ENCODE measurements around the gene KRT81. TPM values are rescaled to one million over a fixed set of nuclear protein-coding genes. Genes with fewer than 3 reads are reported as not detected.

The KRT81 gene
- total RNA-seq, 1 experiment from 2014 or later: 3.3 TPM

DNA sequence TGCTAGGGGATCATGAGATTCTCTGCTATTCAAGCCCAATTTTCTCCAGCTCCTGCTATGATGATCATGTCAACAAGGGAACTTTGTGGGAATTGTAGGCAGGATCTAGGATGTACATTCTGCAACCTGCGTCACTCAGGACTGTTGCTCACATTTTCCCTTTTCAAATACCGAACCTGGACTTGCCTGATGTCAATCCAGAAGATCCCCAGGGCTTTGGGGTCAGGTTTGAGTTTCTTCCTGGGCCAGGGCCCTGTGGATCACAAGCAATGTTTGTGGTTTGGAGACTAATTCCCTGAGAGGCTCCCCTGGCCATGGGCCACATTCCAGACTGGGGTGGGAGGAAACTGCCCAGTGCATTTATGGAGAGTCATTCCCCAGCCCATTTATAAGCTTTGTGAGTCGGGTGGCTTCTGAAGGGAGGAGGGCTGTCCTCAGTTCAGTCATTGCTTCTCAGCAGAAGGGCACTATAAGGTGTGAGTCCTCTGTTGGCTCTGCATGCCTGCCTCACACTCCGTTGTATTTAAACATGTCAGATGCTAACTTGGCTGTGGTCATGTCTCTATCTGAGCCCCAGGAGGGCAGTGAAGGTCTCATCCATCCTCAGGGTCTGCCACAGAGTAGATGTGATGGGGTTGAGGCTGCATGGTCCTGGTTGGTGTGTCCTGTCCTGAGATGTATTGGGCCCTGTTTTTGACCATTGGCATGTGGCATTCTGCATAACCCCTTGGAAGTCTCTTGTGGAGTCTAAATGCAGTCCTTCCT, 10.4 kb downstream of the KRT81 start:
- DNase-seq (ENCODE audit: low read depth): peak; percentile 99
- in situ Hi-C loops (cut with HindIII; ENCODE audit: low pct_unique_long_range_greater_than_20kb, low sequenced_read_pairs): loop anchor here (5.0 kb wide), 1 partner anchor 64 kb away; no protein-coding TSS in a partner anchor

DNA sequence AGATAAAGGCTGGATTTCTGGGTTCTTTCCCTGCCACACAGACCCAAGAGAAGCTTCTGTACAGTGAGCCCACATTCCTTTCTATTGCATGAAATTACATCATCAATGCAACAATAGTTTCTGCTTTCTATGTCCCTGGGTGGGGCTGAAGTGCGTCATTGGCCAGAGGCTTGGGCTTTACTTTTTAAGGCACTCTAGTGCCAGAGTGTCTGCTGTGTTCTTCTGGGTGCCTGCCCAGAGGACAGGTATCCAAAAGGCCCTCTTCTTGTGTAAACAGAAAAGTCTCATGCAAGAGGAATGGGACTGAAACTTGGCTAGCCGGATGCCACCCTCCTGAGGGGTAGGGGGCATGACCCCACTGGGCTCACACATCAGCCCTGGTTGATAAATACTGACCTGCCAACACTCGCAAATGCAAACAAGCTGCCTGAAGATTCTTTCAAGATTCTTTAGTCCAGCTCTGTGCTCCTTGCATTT, 11.0 kb downstream of the KRT81 start:
- in situ Hi-C loops (cut with HindIII; ENCODE audit: low pct_unique_long_range_greater_than_20kb, low sequenced_read_pairs): loop anchor here (5.0 kb wide), 1 partner anchor 63 kb away; no protein-coding TSS in a partner anchor
- DNase-seq (ENCODE audit: low read depth): peak; percentile 98

DNA sequence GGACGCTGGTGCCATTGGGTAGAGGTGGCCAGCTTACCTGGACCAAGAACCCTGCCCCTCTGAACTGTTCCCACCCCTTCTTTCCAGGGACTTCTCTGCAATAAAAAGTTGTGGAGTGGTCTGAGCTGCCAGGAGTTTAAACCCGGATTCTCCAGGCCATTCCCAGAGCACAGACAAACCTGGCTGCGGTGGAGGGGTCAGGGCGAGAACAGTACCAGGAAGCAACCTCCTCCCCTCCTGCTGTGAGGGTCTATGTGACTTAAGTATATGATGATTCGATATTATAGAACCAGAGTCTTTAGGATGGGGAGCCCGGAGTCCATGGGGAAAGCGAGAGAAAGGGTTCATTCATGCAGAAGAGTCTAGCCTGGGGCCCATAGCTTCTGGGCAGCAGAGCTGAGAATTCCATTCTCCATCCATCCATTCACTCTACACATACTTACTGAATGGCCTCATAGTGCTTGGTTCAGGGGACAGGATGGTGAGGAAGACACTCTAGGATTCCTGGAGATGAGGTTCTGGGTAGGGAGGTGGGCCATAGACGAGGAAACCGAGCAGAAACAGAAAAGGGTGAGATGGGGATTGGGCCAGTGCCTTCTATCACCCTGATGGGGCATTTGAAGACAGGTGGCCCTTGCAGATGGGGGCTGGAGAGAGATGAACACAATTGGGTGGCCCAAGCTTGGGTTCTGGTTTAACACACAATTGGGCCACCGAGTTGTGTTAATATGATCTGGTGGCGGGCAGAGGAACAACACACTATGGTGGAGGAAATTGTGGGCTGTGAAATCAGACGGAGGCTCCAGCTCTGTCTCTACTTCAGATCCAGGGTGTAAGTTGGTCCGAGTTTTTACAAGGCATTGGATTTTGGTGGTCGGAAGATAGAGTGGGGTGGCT, 11.7 kb downstream of the KRT81 start:
- peak; percentile 88 for DNase-seq (ENCODE audit: low read depth)
- in situ Hi-C loops (cut with HindIII; ENCODE audit: low pct_unique_long_range_greater_than_20kb, low sequenced_read_pairs): loop anchor here (5.0 kb wide), 1 partner anchor 62 kb away; no protein-coding TSS in a partner anchor

- in situ Hi-C loops (cut with HindIII; ENCODE audit: low pct_unique_long_range_greater_than_20kb, low sequenced_read_pairs): no loop called here
- DNase-seq (ENCODE audit: low read depth): peak; percentile 83
These were observed 12.5 kb downstream of the KRT81 start for GRCh38 chr12:52278575-52279421.

DNA sequence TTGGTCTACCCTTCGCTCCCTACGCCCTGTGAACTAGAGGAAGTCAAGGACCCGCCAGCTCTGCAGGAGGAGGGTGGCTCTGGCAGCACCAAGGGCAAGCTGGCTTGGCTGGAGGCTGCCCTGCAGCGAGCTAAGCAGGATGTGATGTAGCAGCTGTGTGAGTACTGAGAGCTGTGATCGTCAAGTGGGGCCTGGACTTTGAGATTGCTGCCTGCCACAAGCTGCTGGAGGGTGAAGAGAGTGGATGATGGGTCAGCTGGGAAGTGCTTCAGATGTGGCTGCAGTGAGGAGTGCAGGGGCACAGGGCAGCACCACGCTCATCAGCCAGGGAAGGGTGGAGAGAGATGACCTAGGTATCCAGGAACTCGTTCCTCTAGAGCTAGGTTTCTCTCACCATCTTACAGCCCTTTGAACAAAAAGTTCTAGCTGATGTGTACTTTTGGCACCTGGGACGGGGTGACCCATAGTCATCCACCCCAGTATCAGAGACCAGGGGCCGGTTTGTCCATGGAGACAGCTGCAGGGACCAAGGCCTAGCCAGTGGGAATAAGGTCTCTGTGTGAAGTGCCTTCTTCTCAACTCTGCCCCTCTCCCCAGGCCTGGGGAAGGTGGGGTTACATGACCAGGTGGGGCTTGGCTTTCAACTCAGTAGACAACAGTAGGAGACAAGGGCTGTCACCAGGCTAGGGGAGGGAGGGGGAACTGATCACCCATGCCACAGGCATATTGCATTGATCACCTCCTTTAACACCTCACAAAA, 13.7 kb downstream of the KRT81 start:
- in situ Hi-C loops (cut with HindIII; ENCODE audit: low pct_unique_long_range_greater_than_20kb, low sequenced_read_pairs): no loop called here
- no peak for DNase-seq (ENCODE audit: low read depth)

- in situ Hi-C loops (cut with HindIII; ENCODE audit: low pct_unique_long_range_greater_than_20kb, low sequenced_read_pairs): no loop called here
- DNase-seq (ENCODE audit: low read depth): no peak
These were observed 15.6 kb downstream of the KRT81 start for GRCh38 chr12:52275686-52276085.

- in situ Hi-C loops (cut with HindIII; ENCODE audit: low pct_unique_long_range_greater_than_20kb, low sequenced_read_pairs): no loop called here
- DNase-seq (ENCODE audit: low read depth): no peak
These were observed 16.7 kb downstream of the KRT81 start, which contains the start of gene KRT86 for GRCh38 chr12:52274521-52275120. Gene KRT86 (plus strand): TSS chr12:52274645. CDS start chr12:52301917, 27,272 bp downstream.

- DNase-seq (ENCODE audit: low read depth): no peak
- in situ Hi-C loops (cut with HindIII; ENCODE audit: low pct_unique_long_range_greater_than_20kb, low sequenced_read_pairs): no loop called here
These were observed 20.2 kb downstream of the KRT81 start for GRCh38 chr12:52271158-52271557.

- in situ Hi-C loops (cut with HindIII; ENCODE audit: low pct_unique_long_range_greater_than_20kb, low sequenced_read_pairs): no loop called here
These were observed 20.7 kb downstream of the KRT81 start for GRCh38 chr12:52270541-52271070.

GRCh38 chr12:52268212-52268611, 23.1 kb downstream of the KRT81 start:
- in situ Hi-C loops (cut with HindIII; ENCODE audit: low pct_unique_long_range_greater_than_20kb, low sequenced_read_pairs): no loop called here
- no peak for DNase-seq (ENCODE audit: low read depth)

More at GRCh38 chr12:52270541-52271070, 20.7 kb downstream of the KRT81 start:
- DNase-seq (ENCODE audit: low read depth): no peak

- in situ Hi-C loops (cut with HindIII; ENCODE audit: low pct_unique_long_range_greater_than_20kb, low sequenced_read_pairs): no loop called here
- no peak for DNase-seq (ENCODE audit: low read depth)
These were observed 23.6 kb downstream of the KRT81 start for GRCh38 chr12:52267699-52268098.

DNA sequence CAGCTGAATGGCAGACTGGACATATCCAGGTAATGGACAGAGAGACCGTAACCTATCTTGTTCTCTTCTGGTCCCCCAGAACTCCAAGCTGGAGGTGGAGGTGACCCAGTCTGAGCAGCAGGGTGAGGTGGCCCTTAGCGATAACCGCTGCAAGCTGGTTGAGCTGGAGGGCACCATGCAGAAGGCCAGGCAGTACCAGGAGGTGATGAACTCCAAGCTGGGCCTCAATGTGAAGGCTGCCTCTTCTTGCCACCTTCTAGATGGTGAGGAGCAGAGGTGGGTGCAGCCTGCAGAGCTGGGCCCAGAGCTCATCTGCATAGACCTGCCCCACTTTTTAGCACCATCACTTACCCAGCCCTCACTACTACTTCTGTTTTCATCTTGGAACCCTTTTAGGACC, 24.1 kb downstream of the KRT81 start:
- in situ Hi-C loops (cut with HindIII; ENCODE audit: low pct_unique_long_range_greater_than_20kb, low sequenced_read_pairs): no loop called here
- DNase-seq (ENCODE audit: low read depth): no peak

DNA sequence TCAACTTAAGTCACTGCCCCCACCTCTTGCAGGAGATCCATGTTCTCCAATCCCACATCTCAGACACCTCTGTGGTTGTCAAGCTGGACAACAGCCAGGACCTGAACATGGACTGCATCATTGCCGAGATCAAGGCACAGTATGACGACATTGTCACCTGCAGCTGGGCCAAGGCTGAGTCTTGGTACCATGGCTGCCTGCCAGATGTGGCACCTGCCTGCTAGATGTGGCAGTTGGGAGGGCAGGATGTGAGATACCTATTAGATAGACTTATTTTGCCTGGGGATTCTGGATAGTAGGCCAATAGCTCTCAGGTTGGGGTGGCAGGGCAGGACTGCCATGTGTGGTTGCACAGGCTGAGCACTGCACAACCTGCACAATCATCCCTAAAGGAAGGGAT, 24.8 kb downstream of the KRT81 start:
- in situ Hi-C loops (cut with HindIII; ENCODE audit: low pct_unique_long_range_greater_than_20kb, low sequenced_read_pairs): no loop called here
- no peak for DNase-seq (ENCODE audit: low read depth)

GRCh38 chr12:52264435-52264825, 26.9 kb downstream of the KRT81 start:
- in situ Hi-C loops (cut with HindIII; ENCODE audit: low pct_unique_long_range_greater_than_20kb, low sequenced_read_pairs): no loop called here
- no peak for DNase-seq (ENCODE audit: low read depth)

DNA sequence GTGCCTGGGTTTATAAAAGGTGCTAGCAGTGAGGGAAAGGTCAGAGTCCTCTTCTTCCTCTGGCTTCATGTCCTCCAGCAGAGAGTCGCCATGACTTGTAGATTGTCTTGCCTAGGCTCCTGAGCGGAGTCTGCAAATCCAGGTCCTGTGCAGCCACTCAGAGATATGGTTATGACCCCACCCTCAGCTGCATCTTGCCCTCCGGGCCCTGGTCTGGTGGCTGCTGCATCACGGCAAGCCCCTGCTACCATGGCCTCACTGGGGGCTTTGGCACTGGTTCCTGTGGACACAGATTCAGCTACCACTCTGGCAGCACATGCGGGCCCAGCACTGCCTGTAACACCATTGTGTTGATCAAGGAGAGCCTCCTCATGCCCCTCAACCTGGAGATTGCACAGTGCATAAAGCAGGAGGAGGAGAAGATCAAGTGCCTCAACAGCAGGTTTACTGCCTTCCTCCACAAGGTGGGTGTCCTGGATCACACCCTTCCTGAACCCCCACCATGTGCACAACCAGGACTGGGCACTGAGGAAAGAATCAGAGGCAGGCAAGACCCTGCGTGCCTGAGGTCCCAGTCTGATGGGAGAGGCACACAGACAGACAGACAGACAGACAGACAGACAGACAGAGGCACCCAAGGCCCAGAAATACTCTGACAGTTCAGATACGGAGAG, 27.4 kb downstream of the KRT81 start:
- in situ Hi-C loops (cut with HindIII; ENCODE audit: low pct_unique_long_range_greater_than_20kb, low sequenced_read_pairs): no loop called here
- DNase-seq (ENCODE audit: low read depth): no peak

GRCh38 chr12:52262286-52262685, 29.0 kb downstream of the KRT81 start:
- in situ Hi-C loops (cut with HindIII; ENCODE audit: low pct_unique_long_range_greater_than_20kb, low sequenced_read_pairs): no loop called here
- no peak for DNase-seq (ENCODE audit: low read depth)

DNA sequence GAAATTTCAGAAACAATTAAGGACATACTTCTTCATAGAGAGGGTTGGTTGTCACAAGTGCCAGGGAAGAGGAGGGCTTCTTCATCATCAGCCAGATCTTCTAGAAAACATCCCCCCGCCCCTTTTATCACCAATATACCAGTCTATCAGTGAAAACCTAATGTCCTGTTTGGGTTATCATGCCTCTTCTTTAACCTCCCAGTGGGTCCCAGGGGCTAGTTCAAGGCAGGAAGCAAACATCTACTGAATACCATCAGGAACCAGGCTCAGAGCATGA, 30.2 kb downstream of the KRT81 start:
- no peak for DNase-seq (ENCODE audit: low read depth)
- in situ Hi-C loops (cut with HindIII; ENCODE audit: low pct_unique_long_range_greater_than_20kb, low sequenced_read_pairs): no loop called here

All from Caki2 (cell line).